8988T (cell line): ENCODE data around the gene KDM7A.
"Not testable (repeated sequence)": the region's sequence is repeated elsewhere in the genome, so short reads cannot be mapped to it uniquely, and the experiment has no call there.

ENCODE experiments used
- DNase-seq: peaks from one replicate; pipeline ENCODE4 v3.0.0; 2011

The KDM7A gene, protein sequence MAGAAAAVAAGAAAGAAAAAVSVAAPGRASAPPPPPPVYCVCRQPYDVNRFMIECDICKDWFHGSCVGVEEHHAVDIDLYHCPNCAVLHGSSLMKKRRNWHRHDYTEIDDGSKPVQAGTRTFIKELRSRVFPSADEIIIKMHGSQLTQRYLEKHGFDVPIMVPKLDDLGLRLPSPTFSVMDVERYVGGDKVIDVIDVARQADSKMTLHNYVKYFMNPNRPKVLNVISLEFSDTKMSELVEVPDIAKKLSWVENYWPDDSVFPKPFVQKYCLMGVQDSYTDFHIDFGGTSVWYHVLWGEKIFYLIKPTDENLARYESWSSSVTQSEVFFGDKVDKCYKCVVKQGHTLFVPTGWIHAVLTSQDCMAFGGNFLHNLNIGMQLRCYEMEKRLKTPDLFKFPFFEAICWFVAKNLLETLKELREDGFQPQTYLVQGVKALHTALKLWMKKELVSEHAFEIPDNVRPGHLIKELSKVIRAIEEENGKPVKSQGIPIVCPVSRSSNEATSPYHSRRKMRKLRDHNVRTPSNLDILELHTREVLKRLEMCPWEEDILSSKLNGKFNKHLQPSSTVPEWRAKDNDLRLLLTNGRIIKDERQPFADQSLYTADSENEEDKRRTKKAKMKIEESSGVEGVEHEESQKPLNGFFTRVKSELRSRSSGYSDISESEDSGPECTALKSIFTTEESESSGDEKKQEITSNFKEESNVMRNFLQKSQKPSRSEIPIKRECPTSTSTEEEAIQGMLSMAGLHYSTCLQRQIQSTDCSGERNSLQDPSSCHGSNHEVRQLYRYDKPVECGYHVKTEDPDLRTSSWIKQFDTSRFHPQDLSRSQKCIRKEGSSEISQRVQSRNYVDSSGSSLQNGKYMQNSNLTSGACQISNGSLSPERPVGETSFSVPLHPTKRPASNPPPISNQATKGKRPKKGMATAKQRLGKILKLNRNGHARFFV

DNA sequence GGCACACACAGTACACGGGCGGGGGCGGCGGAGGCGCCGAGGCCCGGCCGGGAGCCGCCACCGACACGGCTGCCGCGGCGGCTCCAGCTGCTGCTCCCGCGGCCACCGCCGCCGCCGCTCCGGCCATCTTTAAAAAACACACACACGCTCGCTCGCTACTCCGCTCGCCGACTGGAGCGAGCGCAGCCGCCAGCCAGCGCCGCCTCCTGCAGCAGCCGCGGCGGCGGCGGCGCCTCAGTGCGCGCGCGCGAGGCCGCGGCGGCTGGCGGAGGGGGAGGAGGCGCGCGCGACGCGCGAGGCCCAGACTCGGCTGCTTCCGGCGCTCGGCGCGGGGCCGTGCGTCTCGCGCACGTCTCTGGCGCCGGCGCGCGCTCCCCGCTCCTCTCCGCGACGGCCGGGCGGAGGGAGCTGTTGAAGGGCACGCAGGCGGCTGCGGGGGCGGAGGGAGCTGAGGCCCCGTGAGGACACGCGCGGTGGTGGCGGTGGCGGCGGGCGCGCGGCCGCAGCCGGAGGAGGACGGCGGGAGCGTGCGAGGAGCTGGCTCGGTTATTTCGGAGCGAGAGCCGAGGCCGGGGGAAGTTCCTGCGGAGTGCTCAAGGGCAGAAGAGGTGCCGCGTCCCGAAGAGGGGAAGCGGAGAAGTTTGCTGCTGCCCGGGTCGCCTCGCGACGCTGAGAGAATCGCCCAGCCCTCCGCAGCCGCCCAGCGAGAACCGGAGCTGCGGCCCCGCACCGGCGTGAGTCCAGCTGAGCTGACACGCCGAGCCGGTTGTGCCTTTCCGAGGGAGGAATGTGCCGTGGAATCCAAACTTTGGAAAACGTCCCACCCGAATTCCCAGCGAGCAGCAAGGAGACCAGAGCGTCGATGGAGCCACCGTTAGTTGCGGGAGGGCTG, at the start of gene KDM7A:
Gene KDM7A, minus strand, starts transcription at position 173 of the 892 bp plus-strand sequence. Its CDS starts 46 bp downstream, at position 127.
- DNase-seq, result peak; percentile 72

DNA sequence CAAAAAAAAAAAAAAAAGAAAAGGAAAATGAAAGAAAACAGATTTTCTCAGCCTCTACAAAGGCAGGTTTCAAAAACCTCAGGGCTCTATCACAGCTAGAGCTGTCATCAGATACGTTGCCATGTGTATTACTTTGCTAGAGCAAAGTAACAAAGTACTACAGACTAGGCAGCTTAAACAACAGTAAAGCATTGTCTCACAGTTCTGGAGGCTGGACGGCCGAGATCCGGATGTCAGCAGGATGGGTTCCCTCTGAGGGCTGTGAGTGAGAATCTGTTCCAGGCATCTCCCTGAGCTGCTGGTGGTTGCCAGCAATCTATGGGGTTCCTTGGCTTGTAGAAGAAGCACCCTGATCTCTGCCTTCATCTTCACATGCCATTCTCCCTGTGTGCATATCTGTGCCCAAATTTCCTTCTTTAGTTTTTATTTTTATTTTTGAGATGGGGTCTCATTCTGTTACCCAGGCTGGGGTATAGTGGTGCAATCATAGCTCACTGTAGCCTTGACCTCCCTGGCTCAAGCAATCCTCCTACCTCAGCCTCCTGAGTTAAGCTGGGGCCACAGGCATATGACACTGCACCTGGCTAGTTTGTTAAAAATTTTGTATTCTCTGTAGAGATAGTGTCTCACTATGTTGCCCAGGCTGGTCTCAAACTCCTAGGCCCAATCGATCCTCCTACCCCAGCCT, 48.9 kb upstream of the KDM7A start:
- DNase-seq, result no peak

DNA sequence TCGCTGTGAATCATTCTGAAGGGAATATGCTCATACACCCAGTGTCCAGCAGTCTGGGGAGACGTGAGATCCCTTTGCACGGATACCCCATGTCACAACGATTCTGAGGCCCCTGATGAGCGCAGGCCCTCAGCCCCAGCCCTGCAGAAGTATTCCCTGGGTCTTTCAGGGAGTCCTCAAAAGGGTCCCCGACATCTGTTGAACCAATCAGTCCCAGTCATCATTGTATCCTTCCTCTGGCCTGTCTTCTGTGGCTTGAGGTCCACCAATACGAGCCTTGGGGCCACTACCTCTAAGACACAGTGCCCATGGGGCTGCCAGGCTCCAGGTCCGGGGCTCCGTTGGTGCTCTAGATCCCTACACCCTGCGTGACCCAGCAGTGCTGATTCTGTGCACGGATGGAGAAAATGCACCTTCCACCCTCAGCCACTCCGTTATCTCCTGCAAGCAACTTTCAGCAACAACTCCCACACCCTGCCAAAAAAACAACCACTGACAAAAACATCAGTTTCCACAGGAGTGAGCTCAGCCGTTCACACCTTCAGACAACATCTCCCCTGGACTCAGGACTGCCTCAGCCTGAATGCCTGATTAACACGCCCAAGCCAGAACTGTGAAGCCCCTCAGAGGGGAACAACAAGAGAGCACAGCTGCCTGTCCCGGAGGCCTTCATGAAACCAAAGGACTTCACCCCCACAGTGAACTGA, 46.9 kb upstream of the KDM7A start:
- DNase-seq, result no peak

DNA sequence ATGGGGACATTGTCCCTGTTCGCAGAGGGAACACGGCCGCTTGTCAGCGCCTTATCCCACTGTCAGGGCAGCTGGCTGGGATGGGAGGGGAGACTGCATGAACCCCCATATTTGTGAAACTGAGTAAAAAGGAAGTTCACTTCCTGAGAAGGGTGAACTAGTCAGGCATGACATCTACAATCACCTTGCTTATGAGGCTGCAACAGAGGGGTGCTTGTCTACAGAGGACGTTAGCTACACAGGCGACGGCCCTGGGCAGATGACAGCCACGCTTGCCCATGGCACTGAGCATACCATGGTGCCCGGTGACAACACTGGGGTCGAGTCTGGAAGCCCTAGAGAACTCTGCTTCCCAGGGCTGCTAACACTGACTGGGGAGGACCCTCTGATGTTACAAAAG, 46.0 kb upstream of the KDM7A start:
- no peak for DNase-seq

DNA sequence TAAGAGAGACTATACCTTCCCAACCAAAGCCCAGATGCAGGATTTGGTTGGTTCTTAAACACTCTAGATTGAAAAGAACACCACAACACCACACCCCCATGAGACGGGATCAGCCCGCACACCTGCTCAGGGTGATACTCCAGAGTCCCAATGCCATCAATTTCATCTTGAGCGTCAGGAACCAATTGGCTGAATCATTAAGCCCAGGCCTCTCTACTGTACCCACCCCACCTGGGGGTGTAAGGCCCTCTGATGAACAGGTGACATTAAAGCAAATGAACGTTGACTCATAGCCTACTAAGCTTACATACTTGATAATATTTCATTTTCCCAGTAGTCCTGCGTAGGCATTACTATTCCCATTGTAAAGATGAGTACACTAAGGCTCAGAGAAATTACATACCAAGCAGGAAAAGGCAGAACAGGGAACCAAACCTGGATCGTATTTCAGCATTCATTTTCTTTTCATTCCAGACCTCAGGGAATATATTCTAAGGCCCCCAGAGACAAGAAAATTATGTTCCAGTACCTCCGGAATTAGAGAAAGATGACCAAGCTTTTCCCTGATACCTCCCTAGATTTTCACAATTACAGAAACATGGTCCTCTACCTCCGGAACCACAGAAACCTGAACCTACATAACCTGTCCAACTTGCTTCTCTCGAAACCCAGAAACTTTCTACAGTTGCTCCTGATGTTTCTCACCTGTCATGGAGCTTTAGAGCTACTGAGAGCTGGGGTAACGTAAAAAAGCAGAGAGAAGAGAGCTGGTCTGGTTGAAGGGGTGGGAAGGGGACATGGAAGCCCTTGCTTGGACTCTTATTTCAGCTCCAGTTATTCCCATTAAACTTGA, 43.1 kb upstream of the KDM7A start:
- no peak for DNase-seq

DNA sequence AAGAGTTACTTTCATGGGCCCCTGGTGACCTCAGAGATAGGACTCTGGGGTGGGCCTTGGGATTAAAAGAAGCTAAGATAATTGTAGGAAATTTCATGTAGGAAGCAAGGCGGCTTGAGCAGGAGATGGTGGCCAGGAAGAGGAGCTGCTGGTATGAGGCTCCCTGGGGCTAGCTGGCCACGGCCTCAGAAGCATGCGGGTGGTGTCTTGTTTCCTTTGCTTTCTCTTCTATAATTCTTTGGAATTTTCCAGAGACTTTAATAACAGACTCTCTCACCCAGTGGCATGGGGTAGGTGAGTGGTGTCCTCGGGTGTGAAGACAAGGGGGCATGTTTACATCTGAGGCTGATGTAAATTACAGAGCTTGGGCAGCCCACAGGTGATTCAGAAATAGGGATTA, 41.9 kb upstream of the KDM7A start:
- no peak for DNase-seq

DNA sequence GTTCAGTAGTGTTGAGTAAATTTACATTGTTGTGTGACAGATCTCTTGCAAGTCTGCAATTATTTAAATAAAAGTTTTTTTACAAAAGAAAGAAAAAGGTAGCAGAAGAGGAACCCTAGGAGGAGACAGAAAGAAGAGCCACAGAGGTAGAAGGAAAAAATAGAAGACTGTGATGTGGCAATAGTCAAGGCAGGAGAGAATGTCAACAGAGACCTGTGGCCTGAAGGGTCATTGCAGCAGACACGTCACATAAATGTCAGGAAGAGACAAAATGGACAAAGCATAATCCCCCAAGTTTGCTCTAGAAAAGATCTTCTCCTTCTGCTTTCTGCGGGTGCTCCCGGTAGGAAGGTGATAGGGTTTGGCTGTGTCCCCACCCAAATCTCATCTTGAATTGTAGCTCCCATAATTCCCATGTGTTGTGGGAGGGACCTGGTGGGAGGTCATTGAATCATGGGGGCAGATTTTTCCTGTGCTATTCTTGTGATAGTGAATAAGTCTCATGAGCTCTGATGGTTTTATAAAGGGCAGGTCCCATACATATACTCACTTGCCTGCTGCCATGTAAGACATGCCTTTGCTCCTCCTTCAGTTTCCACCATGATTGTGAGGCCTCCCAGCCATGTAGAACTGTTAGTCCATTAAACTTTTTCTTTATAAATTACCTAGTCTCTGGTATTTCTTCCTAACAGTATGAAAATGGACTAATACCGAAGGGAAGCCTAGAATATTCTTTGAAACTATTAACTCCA, 41.1 kb upstream of the KDM7A start:
- DNase-seq, result no peak

DNA sequence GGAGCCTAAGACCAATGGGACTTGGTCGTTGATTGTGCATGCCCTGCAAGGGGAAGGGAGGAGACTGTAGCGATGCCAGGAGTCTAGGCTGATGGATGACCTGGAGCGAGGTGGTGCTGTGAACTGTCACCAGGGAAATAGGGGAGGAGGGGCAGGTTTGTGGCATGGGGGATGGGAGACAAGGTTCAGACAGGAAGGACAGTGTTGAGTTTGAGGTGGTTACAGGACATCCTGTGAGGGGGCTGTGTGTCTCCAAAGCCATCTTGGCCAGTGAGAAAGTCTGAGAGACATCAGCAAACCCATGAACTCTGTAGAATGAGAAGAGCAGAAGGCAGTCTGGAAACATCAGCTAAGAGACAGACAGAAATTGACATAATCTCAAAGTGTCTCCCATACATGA, 38.5 kb upstream of the KDM7A start:
- DNase-seq, result no peak

DNA sequence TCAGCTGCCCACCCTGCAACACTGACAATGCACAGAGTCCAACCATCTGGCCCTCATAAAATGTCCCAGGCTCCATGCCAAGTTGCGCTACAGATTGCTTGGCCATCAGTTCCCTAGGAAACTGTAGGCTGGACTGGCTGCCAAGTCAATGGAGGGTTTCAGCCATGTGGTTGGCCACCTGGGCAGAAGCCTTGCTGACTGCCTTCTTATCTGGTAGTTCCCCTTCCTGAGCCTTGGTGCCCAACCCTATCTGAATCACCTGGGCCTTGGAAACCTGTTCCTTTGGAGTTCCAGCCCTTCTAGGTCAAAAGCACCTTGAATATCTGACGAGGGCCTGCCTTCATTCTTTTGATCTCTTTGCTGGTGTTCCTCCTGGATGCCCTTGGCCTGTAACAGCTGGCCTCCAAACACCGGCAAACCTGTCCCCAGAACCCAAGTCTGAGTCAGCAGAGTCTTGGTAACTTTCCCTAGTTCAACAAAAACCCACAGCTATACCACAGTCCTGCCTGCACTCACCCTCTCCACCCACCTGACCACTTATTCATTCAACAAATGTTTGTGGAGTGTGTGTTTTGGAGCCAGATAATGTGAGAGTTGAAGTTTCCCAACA, 37.4 kb upstream of the KDM7A start:
- no peak for DNase-seq

DNA sequence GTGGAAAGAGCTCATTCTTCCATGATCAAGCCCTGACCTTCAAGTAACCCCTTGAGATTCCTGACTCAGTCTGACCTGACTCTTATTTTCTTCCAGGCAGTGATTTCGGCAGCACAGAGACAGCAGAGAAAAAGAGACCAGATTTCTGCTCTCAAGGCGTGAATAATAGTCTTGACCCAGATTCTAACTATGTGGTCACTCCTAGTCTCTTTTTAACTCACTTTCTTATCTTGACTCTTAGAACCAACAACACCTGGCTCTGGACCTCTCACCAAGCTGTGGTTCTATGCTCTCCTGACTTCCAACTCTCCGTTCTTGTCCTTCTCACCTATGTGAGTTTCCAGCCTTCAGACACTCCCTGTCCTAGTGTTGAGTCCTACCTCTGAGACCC, 36.9 kb upstream of the KDM7A start:
- no peak for DNase-seq

DNA sequence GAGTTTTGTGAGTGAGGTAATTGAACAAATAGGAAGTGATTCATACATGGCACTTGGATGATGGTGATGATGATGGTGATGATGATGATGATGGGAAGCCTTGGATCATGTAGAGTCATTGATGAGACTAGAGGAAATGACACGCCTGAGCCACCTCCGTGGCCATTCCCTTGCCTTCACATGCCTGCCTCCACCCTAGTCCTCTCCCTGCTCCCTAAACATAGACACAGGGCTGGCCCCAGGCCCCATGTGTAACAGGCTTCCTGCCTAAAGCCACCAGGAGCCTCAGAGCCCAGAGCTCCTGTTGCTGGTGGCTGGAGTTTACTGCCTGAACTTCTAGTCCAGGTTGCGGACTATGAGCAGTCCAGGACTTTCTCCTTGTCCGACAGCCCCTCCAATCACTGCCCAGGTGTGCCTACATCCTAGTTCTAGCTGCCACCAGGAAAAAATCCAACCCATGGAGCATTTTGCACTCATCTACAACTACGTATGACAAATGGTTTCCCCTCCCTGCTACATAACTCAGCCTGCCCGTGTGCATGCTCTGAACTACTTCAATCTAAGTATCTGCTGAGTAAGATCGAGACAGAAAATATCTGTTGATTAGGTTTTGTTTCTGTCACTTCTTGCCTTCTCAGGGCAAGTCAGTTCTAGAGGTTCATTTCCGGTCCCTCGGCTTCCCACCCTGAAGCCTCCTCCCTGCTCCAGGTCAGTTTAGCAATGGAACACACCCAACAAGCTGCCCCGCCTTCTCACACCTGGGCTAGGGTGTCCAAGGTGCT, 35.5 kb upstream of the KDM7A start:
- no peak for DNase-seq

DNA sequence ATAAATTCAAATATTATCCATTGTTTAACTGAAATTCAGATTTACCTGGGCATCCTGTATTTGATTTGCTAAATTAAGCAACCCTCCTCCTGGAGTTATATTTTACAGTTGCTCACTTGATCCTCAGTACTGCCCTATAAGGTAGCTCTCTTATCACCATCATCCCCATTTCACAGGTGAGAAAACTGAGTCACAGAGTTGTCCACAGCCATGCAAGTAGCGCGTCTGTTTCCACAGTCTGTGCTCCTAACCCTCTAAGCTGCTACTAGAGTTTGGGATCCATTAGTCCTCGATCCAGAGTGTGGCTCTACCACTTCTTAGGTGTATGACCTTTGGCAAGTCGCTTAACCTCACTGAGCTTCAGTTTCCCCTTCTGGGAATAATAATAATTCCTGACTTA, 34.9 kb upstream of the KDM7A start:
- no peak for DNase-seq

DNA sequence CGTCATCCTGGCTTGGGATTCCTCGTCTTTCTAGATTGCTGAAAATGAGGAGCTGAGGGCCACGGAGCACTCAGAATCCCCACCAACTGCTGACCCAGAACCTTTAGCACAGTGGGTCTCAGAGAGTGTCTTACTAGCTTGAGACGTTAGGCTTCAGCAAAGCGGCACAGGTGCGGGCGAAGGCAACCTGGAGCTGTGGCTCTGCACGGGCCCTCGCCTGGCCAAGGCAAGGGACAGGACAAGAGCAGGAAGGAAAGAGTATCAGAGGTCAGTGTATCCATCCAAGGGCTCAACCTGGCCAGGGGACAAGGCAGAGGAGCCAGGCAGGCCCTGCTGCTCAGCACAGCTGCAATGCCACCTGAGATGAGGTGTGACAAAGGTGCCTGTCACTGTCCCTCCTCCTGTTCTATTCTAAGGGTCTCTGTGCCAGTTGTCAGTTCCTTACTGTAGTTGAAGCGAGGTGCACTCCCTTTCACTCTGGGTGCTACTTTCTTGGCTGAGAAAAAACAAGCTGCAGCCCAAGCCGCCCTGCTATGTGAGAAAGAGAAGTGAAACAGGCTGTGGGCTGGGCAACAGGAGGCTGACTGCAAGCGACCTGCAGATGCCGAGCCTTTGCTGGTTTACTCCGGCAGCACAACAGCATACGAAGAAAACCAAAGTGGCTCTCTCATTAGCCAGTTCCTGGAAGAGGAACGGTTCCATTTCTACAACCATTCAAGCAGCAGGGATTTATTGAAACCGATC, 33.3 kb upstream of the KDM7A start:
- DNase-seq, result no peak

DNA sequence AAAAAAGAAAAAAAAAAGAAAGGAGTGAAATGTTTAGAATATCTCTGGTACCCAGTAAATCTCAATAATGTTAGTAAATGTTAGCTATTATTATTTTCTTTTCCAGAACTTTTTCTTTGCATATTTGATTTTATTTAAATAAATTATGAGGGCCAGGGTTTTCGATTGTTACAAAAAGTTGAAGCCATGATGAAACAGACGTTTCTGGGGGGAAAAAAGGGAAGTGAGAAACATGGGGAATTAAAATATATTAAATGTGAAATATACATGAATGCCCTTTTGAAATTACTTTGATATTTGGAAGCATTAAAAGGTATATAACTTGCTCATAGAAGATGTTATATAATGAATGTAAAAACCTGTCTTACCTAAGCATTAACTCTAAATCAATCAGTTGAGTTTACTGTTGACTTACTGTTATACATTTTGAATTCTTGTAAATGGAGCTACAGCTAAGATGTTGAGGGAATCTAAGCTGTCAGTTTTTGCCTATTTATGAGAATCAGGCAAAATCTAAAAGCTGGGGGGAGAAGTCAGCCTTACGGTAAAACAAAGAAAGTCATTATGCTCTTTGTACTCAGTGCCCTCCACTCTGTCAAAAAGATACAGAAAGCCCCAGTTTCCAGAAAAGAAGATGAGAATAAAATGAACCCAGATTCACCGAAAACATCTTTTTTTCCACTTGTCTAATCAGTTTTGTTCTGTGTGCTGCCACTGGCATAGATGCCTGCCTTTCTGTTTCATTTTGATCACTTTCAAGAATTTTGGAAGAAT, 30.0 kb upstream of the KDM7A start:
- no peak for DNase-seq

DNA sequence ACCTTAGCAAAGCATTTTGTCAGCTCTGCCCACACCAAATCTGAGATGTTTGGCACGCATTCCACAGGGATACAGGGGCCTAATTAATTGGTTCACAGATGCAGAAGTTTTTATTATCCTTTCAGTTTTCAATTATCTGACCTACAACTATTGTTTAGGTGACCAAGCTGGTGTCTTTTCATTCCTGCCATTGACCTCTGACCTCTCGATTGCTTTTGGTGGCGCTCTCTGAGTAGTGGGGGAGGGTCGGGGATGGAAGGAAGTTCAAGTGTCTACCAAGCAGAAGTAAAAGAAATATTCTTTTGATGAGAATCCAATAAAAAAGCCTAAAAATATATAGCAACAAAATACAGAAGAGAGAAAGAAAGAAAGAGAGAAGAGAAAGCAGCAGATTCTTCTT, 28.8 kb upstream of the KDM7A start:
- no peak for DNase-seq

DNA sequence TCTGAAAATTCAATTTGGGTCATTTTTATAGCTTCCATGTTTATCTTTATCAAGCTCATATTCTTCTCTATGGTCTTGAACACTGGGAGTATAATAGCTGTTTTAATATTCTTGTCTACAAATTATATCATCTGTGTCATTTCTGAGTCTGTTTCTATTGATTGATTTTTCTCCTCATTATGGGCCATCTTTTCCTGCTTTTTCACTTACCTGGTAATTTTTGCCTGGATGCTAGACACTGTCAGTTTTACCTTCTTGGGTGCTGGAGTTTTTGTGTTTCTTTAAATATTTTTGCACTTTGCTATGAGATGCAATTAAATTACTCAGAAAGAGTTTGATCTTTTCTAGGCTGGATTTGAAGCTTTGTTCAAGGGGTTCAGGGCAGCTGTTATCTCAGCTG, 26.8 kb upstream of the KDM7A start:
- no peak for DNase-seq

DNA sequence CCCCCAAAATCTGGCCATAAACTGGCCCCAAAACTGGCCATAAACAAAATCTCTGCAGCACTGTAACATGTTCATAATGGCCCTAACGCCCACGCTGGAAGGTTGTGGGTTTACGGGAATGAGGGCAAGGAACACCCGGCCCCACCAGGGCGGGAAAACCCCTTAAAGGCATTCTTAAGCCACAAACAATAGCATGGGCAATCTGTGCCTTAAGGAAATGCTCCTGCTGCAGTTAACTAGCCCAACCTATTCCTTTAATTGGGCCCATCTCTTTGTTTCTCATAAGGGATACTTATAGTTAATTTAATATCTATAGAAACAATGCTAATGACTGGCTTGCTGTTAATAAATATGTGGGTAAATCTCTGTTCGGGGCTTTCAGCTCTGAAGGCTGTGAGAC, 26.2 kb upstream of the KDM7A start:
- not testable (repeated sequence) for DNase-seq
